DMS114 treated with DMSO at 0.1 percent for 48 hours (cell line): Measurements from ENCODE around the gene MICOS13.
"Not testable (repeated sequence)": the region's sequence is repeated elsewhere in the genome, so short reads cannot be mapped to it uniquely, and the experiment has no call there.

ENCODE experiments used
- DNase-seq: peaks from one replicate; lab custom pipeline; 2025; ENCODE audit not compliant: unreplicated experiment; lab: John Stamatoyannopoulos, UW

The MICOS13 gene, protein sequence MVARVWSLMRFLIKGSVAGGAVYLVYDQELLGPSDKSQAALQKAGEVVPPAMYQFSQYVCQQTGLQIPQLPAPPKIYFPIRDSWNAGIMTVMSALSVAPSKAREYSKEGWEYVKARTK

DNA sequence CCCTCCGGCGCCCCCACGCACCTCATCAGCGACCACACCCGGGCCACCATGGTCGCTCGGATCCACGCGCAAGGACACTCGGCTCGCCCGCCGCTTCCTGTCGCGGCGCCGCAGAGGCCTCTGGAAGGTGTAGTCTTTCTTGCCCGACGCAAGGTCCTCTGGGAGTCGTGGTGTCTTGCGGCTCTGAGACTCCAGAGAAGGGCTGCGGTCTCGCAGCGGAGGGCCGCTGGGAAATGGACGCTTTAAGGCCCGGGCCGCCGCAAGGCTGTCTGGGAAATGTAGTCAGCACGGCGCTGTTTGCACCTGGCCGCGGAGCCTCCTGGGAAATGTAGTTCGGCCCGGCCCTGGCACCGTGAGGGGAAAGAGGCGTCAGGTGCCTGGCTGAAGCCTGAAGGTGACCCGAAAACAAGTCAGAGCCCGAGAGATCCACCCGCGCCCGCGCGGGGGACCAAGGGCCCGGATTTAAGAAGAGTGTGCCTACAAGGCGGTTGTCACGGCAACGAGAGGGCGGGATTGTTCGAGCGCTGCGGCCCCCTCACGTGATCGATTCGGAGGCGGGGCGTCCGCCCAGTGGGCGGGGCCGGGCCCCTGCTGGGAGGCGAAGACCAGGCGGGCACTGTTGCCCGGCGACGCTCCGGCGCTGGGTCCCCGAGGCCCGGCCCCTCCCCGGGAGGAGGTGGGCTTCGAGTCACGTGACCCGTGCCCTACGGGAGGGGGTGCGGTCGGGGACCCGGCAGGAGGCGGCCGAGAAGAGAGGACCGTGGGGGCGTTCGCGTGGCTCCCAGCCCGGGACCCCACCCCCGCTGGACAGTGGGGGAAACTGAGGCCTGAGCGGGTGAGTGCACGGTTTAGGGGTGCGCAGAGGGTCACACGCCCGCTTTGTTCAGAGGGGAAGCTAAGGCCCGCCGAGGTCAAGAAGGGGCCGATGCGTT is at the start of gene MICOS13, which contains the start of gene HSD11B1L:
MICOS13 (minus strand) TSS at position 80 of the 932 bp plus-strand sequence; CDS start at position 50, 30 bp downstream.
HSD11B1L (plus strand) TSS at position 591 of the 932 bp plus-strand sequence. CDS start 3,806 bp downstream, outside the sequence.
- DNase-seq: peak; percentile 90

DNA sequence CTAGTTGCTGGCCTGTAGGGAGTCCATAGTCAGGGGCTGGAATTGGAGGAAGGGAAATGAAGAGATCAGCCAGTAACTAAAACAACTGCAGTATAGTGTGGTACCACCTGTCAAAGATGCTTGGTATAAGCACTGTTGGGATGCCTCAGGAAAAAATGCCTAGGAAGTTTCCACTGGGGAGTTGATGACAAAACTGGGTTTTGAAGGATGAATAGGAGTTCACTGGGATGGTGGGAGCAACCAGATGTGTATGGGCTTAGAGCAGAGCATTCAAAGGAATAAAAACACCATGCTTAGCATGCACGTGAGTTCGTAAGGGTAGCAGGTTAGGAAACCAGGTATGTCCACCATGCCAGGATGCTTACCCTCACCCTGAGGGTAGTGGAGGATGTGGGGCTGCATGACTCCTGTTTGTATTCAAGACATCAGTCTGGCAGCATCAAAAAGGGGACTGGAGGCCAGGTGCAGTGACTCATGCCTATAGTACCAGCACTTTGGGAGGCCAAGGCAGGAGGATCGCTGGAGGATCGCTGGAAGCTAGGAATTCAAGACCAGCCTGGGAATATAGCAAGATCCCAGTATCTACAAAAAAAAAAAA is 47.2 kb upstream of the MICOS13 start:
- DNase-seq: no peak

DNA sequence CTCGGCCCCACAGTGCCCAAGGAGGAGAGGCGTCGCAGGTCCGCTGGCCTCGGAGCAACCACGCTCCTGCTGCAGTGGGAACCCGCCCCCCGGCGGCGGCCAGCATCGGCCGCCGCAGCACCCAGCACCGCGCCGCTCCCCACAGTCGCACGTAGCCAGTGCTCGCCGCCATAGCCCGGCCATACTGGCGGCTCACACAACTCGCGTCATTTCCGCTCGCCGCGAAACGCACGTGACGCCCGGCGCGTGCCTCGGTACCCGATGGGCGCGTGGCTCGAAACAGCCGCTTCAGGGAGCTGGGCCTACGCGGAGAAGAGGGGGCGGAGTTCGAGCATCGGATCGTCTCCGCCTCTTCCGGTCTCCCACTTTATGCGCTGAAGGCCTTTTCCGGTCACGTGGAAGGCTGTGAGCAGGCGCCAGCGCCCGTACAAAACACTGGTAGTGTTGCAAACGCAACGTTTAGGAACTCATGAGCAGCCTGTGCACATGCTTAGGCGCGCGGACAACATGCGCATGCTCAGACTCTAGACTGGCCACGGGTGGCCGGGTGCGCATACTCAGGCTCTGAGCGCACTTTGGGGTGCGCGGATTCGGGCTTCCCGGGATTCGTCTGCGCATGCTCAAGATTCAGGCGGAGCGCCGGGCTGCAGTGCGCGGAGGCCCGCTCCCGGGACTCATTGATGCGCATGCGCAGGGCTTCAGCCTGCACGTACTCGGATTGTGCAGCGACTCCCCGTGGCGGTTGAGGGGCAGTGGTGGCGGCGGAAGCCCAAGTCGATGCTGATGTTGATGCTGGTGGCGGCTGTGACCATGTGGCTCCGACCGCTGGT is 39.9 kb upstream of the MICOS13 start, which contains the start of the genes CATSPERD and LONP1:
CATSPERD (plus strand) TSS at position 677 of the 830 bp plus-strand sequence; CDS start at position 778, 101 bp downstream.
LONP1 (minus strand) TSS at position 186 of the 830 bp plus-strand sequence; CDS start at position 172, 14 bp downstream.
- peak; percentile 93 for DNase-seq

DNA sequence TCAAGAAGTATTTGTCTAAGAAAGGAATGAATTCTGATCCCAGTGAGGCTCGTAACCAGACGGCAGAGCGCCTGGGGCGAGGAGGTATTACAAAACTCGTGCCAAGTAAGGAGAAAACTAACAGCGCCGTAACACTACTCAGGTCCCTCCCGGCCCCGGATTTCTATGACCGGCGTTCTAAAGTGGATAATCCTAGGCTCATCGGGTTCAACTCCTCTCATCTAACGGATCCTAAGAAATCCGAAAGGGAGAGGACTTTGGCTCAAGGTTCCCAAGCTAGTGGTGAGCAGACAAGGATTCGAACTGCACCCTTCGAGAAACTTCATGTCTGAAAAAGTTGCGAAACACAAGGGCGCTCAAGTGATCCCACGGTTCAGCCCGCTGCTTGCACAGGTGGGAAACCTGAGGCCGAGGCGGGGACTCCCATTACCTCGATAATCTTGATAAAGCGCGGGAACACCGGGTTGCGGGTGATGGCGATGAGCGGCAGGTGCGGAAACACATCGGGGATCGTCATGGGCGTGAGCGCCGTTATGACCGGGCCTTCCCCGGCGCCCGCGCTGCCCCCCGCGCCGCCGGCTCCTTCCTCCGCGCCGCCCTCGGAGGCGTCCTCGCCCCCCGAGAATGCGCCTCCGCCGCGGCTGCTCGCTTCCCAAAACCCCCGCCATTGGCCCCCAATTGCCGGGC is 39.1 kb upstream of the MICOS13 start:
- DNase-seq: no peak

DNA sequence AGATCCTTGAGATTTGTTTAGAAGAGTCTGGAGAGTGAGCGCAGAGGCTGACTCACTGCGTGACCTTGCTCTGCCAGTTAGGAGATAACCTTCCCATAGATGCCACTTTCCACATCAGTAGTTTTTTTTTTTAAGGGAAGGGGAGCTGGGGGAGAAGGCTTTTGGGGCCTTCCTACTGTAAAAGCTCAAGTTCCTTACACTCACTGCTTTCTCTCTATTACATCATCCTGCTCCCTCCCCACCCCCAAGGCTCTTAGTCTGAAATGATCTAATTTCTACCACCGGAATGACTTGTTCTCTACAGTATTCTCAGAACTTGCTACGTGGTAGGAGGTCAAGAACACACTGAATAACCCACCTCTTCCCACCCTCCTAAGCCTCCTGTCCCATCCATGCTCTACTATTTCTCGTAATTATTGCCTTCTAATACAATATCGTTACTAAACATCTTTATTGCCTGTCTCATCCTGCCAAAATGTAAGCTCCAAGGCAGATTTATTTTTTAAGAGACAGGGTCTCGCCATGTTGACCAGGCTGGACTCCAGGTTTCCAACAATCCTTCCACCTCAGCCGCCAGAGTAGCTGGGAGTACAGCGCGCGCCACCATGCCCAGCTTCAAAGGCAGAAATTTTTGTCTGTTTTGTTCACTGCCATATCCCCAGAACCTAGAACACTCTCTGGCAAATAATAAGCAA is 38.4 kb upstream of the MICOS13 start:
- no peak for DNase-seq

DNA sequence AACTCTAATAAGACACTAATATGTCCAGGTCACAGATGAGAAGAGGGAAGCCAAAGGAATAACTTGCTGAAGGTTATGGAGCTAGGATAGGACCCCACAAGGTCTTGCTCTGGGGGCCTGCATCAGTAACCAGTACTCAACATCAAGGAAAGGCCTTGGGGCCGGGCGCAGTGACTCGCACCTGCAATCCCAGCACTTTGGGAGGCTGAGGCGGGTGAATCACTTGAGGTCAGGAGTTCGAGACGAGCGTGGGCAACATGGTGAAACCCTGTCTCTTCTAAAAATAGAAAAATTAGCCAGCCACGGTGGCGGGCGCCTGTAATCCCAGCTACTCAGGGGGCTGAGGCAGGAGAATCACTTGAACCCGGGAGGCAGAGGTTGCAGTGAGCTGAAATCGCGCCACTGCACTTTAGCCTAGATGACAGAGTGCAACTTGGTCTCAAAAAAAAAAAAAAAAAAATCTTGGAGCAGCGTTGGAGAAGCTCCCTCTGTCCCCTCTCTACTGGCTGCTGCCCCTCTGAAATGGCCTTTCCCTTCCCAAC is 37.8 kb upstream of the MICOS13 start:
- DNase-seq: no peak

DNA sequence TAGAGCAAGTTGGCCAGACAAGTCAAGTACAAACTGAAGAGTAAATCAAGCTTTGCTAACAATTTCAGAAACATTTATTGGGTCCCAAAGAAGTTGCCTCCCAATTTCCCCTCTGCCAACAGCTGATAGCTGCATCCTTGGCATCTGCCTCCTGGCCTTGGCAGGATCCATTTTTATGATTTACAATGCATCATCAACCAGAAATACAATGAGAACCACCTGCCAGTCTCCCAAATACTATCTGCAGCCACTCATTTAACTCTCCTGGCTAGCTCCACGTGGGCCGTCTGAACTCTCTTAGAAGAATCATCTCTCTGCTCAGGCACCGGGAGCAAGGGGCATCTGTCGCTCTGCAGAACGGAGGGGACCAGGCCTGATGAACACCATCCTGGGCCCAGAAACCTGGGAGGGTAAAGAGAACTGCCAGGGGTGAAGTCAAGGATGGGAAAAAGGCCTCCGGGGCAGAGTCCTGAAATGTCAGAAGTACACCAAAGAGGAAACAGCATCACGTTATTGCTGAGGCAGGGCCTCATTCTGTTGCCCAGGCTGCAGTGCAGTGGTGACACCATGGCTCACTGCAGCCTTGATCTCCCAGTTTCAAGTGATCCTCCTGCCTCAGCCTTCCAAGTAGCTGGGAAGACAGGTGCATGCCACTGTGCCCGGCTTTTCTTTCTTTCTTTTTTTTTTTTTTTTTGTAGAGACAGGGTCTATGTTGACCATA is 37.1 kb upstream of the MICOS13 start:
- no peak for DNase-seq

DNA sequence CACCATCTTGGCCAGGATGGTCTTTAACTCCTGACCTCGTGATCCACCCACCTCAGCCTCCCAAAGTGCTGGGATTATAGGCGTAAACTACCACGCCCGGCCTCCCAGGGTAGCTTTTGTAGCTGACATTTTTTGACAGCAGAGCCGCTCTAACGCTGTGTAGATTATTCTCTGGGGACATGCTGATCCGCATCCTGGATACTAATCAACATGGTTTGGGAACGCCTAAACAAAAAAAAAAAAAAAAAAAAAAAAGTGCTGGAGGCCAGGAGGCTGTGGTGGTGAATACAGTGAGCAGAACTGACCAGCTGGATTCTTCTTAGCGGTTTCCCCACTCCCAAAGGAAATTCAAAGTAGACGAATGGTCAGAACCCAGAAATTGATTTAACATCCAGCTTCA is 34.5 kb upstream of the MICOS13 start:
- no peak for DNase-seq

DNA sequence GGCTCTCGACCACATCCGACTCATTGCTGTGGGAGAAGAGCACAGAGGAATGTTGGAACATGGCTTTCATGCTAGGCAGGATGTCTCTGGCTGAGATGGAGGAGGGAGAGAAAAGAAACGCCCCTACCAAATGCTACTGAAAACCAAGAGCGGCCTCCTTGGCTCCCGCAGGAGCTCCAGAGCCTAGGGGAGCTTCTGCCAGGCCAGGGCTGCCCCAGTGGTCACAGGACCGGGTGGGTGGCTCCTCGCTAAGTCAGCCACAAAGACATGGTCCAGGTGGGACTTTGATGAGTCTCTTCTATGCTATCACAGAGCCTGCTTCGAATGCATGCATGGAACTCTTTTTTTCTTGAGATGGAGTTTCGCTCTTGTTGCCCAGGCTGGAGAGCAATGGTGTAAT is 32.9 kb upstream of the MICOS13 start:
- DNase-seq: no peak

DNA sequence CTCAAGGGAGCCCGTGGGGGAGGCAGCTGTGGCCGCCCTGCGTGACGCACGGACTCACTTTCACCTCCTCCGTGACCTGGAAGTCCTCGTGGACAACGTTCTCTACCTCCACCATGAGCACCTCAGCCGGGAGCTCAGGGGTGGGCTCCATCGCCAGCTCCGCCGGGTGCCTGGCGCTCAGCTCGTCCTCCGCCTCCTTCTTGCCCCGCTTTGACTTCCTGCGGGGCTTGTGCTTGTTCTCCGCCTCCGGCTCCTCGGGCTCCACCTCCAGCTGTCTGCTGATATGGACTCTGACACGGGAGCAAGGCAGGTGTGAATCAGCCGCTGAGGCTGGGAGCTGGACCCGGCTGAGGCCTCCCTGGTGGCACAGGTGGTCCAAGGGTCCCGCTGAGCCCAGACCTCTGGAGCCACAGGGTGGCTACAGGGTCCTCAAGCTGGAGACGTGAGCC is 31.4 kb upstream of the MICOS13 start:
- no peak for DNase-seq

DNA sequence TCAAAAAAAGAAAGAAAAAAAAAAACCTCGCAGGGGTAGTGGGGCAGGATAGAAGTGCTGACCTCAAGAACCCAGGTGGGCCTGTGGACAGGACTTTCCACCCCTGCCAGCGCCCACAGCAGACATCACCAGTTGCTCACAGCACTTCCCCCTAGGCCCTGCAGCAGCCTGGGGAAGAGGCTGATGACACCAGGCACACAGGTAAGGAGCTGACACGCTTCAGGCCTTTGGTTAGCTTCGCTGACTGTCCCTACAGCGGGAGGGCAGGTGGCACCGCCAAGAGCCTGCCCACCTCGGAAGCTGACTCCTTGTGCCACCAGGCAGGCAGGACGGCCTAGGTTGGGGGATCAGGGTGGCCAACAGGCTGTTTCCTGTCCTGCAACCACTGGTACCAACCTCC is 30.7 kb upstream of the MICOS13 start:
- DNase-seq: no peak

DNA sequence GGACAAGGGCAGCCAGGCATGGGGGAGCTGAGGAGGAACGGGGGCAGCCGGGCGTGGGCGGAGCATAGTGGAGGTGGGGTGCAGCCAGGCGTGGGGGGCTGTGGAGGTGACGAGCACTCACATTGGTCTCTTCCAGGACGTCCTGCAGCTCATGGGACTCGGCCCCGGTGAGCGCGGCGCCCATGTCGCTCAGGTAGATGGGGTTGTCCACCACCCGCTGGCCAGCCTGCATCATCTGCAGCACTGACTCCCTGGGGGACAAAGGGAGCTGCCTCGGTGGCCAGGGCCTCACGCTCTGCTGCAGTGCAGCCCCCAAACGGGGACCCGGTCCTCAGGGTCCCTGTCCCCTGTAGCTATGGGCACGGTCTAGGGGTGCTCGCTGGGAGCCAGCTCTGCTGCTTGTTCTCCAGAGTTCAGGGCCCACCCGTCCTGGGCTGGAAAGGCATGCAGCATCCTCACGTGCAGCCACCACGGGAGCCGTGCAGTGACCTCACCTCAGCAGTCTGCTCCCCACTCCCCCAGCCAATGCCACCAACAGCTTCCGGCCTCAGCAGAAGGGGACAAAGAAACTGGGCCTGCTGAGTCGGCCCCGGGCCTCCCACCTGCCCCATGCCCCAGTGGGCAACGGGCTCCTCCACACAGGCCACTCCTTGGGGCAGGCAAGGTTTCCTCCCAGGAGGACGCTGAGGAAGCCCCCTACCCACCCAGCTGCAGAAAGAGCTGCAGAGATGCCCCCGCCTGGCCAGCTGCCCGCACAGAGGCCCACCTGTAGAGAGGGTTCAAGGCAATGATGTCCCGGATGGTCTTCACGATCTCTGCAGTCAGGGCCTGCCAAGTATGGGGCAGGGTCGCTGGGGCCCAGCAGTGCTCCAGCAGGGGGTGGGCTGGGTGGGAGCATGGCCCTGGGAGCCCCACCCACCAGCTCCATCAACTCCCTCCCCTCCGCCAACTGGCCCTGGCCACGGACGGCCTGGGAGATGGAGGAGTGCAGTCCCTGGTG is 27.6 kb upstream of the MICOS13 start:
- DNase-seq: no peak

DNA sequence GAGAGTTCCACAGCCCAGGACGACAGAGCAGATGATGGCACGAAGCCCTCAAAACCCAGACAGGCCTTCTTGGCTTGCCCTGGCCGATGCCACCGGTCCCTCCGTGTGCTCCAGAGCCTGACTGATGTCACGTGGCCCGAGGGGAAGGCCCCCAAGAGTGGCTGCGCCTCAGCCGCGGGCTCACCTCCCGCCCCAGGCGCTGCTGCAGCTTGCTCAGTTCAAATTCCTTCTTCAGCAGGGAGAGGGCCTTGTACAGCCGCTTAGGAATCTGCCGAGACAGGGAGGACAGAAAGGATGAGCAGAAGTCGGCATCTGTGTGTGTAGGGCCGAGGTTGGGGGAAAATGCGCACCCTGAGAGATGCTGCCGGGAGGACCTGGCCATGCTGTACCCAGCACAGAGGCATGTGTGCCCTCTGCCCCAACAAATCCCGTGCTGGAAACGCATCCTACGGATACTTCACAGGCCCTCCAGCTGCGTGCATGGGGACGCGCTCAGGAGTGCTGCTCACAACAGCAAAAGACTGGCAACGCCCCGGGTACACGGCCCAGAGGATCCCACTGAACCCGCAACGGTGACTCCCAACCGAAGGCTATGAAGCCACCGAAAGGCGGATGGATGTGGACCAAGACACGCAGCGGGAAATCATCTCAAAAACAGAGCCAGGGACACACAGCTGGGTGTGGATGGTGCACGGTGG is 26.7 kb upstream of the MICOS13 start:
- DNase-seq: no peak

DNA sequence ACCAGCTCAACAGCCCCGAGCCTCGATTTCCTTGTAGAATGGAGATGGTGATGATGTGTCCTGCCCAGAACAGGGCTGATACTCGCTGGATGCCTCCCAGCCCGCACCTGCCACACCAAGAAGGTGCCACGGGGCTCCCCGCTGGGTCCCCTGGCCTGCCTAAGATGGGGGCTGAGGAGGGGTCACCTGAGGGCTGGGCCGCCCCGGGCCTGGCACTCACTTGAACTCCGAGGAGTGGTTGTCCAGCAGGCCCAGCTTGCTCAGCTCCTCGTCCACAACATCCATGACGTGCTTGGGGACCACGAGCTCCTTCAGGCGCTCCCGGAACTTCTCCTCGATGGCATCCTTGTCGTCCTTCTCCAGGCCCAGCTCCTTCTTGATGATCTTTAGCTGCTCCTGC is 25.2 kb upstream of the MICOS13 start:
- DNase-seq: no peak

DNA sequence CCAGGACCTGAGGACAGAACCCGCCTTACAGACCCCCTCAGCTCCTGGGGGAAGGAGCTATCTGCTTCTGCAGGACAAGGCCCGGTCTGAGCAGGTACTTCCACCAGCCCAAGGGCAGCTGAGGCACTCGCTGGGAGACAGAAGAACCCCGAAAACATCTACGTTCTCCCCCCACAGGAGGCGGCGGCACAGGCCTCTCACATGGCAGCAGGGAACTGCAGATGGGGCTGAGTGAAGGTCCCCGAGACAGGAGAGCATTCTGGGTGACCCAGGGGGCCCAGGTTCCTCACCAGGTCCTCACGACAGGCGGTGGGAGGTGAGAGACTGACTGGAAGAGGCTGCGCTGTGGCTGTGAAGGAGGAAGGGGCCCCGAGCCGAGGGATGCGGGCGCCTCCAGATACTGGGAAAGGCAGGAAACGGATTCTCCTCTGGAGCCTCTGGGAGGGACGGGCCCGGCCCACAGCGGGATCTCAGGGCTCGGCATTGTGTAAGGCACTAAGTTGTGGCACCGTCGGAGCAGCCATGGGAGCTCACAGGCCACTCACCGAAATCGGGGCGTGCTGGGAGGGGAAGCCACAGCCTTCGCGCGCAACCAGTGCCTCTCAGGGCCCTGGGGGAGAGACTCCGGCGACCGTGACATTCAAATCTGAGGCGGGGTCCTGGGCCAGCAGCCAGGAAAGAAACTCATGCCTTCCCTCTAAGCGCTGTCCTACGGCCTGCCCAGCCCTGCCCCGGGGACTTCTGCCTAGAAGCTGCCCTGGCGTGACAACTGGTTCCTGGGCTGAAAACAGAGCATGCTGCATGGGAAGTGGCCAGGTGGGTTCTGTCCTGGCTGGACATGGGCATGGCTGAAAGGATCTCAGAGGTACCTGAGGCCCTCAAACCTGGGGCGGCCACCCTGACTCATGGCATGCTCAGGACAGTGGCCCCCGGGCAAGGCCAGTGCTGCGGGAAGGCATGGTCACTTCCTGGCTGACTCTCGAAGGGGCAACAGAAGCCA is 23.8 kb upstream of the MICOS13 start:
- DNase-seq: no peak

DNA sequence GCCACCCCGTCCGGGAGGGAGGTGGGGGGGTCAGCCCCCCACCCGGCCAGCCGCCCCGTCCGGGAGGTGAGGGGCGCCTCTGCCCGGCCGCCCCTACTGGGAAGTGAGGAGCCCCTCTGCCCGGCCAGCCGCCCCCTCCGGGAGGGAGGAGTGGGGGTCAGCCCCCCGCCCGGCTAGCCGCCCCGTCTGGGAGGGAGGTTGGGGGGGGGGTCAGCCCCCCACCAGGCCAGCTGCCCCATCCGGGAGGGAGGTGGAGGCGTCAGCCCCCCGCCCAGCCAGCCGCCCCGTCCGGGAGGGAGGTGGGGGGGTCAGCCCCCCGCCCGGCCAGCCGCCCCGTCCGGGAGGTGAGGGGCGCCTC is 21.7 kb upstream of the MICOS13 start:
- not testable (repeated sequence) for DNase-seq
